ENCODE results near the gene PLEKHG3.

DNA sequence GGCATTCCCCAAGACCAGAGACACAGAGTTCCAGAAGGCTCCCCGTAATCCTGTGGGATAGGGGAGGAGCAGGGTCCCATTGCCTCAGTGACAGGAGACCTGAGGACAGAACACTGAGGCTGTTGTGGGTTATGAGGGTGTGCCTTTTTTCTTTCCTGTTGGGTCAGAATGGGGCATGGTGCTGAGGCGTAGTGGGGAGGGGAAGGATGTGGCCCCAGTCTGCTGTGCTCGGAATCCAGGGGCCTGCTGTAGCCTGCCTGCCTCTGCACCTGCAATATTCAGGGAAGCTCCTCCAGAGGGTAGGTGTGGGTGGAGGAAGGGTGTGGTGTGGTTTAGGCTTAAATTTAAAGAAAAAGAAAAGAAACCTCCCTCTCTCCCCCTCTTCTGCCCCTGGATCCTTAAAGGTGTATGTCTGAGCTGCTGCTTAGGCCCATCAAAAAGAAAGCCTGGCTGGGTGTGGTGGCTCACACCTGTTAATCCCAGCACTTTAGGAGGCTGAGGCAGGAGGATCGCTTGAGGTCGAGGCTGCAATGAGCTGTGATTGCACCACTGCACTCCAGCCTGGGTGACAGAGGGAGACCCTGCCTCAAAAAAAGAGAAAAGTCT lies 18.7 kb downstream of the PLEKHG3 start:
- TF ChIP-seq, protein P1, sequence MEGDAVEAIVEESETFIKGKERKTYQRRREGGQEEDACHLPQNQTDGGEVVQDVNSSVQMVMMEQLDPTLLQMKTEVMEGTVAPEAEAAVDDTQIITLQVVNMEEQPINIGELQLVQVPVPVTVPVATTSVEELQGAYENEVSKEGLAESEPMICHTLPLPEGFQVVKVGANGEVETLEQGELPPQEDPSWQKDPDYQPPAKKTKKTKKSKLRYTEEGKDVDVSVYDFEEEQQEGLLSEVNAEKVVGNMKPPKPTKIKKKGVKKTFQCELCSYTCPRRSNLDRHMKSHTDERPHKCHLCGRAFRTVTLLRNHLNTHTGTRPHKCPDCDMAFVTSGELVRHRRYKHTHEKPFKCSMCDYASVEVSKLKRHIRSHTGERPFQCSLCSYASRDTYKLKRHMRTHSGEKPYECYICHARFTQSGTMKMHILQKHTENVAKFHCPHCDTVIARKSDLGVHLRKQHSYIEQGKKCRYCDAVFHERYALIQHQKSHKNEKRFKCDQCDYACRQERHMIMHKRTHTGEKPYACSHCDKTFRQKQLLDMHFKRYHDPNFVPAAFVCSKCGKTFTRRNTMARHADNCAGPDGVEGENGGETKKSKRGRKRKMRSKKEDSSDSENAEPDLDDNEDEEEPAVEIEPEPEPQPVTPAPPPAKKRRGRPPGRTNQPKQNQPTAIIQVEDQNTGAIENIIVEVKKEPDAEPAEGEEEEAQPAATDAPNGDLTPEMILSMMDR (IDR thresholded peaks at IDR 0.05; ENCODE audit: low read length) = no peak
- TF ChIP-seq EZH2 (optimal IDR thresholded peaks at IDR 0.05; ENCODE audit: low read depth, low read length) = no peak

Data from MM.1S (cell line).